Lower lobe of right lung (tissue), 2 donors: ENCODE data around the gene FMO5. TPM values are rescaled to one million over a fixed set of nuclear protein-coding genes. Genes with fewer than 3 reads are reported as not detected.

Experiments used
- ATAC-seq, 2 donors: fragments of 200-7000 bp; cut with Tn5 transposase; one replicate each; pipeline ENCODE4 v1.9.1; 2020 to 2022; ENCODE audit warnings: mild to moderate bottlenecking in 2 of 2, moderate library complexity in 2 of 2
- DNase-seq: peaks from one replicate; pipeline ENCODE4 v3.0.0-alpha.2; 2020
- H3K27ac ChIP-seq: fragments of 200-600 bp; one replicate; pipeline ENCODE4 v1.8.0; 2022
- H3K27me3 ChIP-seq: fragments of 200-600 bp; one replicate; pipeline ENCODE4 v1.8.0; 2022; ENCODE audit warnings: low read depth
- H3K36me3 ChIP-seq: fragments of 200-600 bp; one replicate; pipeline ENCODE4 v1.8.0; 2022; ENCODE audit warnings: mild to moderate bottlenecking
- H3K4me1 ChIP-seq: fragments of 200-600 bp; one replicate; pipeline ENCODE4 v1.8.0; 2022
- H3K4me3 ChIP-seq: fragments of 200-600 bp; one replicate; pipeline ENCODE4 v1.8.0; 2022; ENCODE audit warnings: mild to moderate bottlenecking
- H3K9me3 ChIP-seq: fragments of 200-600 bp; one replicate; pipeline ENCODE4 v1.8.0; 2022
- CTCF ChIP-seq: fragments of 200-600 bp; IDR thresholded peaks from one replicate; pipeline ENCODE4 v1.8.0; 2022; ENCODE audit warnings: antibody characterized with exemption, mild to moderate bottlenecking
- intact Hi-C: fragments of 100-400 bp; cut with DNase I; formaldehyde crosslinking; loops from one replicate; pipeline ENCODE4 v1.11.0; 2022
- total RNA-seq: library from RNA; stranded (reverse); fragmentation: NEBNext Ultra II Directional; extraction: Animal tissue kit (Norgen Biotek cat#: 25700); gene quantifications from one replicate; pipeline ENCODE4 v1.2.1, GENCODE V29; 2021
- donor health status: DM: no; HTN: yes; CAD: no; lungs with severe emphysema.

The FMO5 gene
- total RNA-seq, 1 donor from 2014 or later, result 106 TPM

GRCh38 chr1:147214842-147215539, 10.1 kb downstream of the FMO5 start:
- no peak for TF ChIP-seq CTCF
- Histone ChIP-seq H3K4me1 (peaks cover 3% of the 10 kb centered on the region), H3K27me3 (no peaks in the 10 kb centered on the region), H3K36me3 (peaks cover 29% of the 10 kb centered on the region), H3K27ac (no peak overlapping the region), H3K9me3 (no peaks in the 10 kb centered on the region), H3K4me3 (no peak overlapping the region)
- DNase-seq, result no peak
- ATAC-seq, result no peak
- intact Hi-C loops, result no loop called here

GRCh38 chr1:147214325-147214724, 10.8 kb downstream of the FMO5 start:
- no peak for TF ChIP-seq CTCF
- no peaks in the 10 kb centered on the region for H3K9me3 ChIP-seq
- H3K27me3 ChIP-seq, result no peaks in the 10 kb centered on the region
- intact Hi-C loops, result no loop called here
- ATAC-seq, result no peak
- no peak overlapping the region for H3K27ac ChIP-seq
- no peak overlapping the region for H3K4me3 ChIP-seq
- peaks cover 3% of the 10 kb centered on the region for H3K4me1 ChIP-seq
- no peak for DNase-seq
- peaks cover 29% of the 10 kb centered on the region for H3K36me3 ChIP-seq

GRCh38 chr1:147213271-147213670, 11.9 kb downstream of the FMO5 start:
- Histone ChIP-seq H3K4me3 (no peak overlapping the region), H3K27ac (no peak overlapping the region), H3K36me3 (peaks cover 36% of the 10 kb centered on the region), H3K9me3 (no peaks in the 10 kb centered on the region), H3K4me1 (peaks cover 3% of the 10 kb centered on the region), H3K27me3 (no peaks in the 10 kb centered on the region)
- ATAC-seq (no peak), DNase-seq (no peak)
- no peak for TF ChIP-seq CTCF
- intact Hi-C loops, result no loop called here

- ATAC-seq (no peak), DNase-seq (no peak)
- H3K27ac ChIP-seq, result no peak overlapping the region
- peaks cover 51% of the 10 kb centered on the region for H3K36me3 ChIP-seq
- H3K4me3 ChIP-seq, result no peak overlapping the region
- intact Hi-C loops, result no loop called here
- no peaks in the 10 kb centered on the region for H3K27me3 ChIP-seq
- peaks cover 3% of the 10 kb centered on the region for H3K4me1 ChIP-seq
- H3K9me3 ChIP-seq, result no peaks in the 10 kb centered on the region
- TF ChIP-seq CTCF, result no peak
These were observed 13.6 kb downstream of the FMO5 start for GRCh38 chr1:147211577-147211976.

GRCh38 chr1:147210987-147211386, 14.2 kb downstream of the FMO5 start:
- Histone ChIP-seq H3K9me3 (no peaks in the 10 kb centered on the region), H3K4me1 (peaks cover 3% of the 10 kb centered on the region), H3K27ac (no peak overlapping the region), H3K36me3 (peaks cover 51% of the 10 kb centered on the region), H3K27me3 (no peaks in the 10 kb centered on the region), H3K4me3 (no peak overlapping the region)
- no peak for ATAC-seq
- no peak for DNase-seq
- TF ChIP-seq CTCF, result no peak
- intact Hi-C loops, result no loop called here
